ENCODE results near the gene UBXN4. TPM values are rescaled to one million over a fixed set of nuclear protein-coding genes. Genes with fewer than 3 reads are reported as not detected.
"Not testable (repeated sequence)": the region's sequence is repeated elsewhere in the genome, so short reads cannot be mapped to it uniquely, and the experiment has no call there.

Gene UBXN4
- total RNA-seq, 1 donor from 2014 or later = 153 TPM

DNA sequence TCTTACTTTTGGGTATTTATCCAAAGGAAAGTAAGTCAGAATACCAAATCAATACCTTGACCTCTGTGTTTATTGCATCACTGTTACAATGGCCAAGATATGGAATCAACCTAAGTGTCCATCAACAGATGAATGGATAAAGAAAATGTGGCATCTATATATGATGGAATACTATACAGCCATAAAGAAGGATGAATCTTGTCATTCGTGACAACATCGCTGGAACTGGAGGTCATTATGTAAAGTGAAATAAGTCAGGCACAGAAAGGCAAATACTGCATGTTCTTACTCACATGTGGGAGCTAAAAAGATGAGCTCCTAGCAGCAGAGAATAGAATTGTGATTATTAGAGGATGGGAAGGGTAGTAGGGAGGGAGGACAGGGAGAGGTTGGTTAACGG is 60.7 kb downstream of the UBXN4 start:
- DNase-seq (ENCODE audit: low spot score) = no peak

DNA sequence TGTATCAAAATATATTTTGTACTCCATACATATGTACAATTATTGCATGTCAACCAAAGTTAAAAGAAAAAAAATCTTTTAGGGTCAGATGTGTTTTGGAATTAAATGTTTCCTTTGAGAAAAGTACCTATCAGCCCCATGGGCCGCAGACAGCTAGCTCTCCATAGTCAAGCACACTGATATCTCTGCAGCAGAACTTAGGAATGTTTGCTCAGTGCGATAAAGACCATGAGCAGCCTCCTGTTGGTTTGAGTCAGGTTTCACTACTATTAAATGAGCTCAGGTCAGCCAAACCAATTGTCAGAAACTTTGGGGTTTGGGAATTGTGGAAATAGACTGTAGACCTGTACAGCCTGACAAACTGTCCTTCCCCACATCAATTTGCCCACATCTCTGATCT is 61.6 kb downstream of the UBXN4 start:
- DNase-seq (ENCODE audit: low spot score) = no peak

DNA sequence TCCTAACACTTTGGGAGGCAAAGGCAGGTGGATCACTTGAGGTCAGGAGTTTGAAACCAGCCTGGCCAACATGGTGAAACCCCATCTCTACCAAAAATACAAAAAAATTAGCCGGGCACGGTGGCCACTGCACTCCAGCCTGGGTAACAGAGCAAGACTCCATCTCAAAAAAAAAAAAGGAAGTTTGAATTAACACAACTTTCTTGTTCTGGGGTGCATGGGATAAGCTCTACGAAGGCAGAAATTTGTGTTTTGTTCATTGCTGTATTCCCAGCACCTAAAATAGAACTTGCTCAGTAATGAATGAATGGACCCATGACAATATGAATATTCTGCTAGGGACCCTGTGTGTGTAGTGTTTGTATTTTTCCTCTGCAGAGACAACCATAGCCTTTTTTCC is 66.2 kb downstream of the UBXN4 start:
- DNase-seq (ENCODE audit: low spot score) = not testable (repeated sequence)

DNA sequence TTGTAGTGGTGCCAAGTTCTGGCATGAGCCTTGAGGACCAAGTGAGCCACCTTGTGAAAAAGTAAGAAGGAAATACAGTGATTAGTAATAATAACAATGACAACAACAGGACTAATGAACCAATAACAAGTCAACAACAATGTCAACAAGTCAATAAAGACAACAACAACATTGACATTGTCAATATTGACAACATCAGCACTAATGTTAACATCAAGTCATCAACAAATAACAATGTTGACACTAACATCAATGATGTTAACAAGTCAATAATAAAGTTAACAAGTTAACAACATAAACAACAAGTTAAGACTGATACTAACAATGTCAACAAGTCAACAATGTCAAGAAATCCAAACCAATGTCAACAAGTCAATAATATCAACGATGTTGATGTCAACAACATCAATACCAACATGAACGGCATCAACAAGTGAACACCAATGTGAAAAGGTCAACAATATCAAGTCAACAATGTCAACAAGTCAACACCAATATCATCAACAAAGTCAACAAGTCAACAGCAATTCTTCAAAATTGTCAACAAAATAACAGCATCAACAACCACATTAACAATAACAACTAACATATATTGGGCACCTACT is 71.4 kb downstream of the UBXN4 start:
- DNase-seq (ENCODE audit: low spot score) = no peak

DNA sequence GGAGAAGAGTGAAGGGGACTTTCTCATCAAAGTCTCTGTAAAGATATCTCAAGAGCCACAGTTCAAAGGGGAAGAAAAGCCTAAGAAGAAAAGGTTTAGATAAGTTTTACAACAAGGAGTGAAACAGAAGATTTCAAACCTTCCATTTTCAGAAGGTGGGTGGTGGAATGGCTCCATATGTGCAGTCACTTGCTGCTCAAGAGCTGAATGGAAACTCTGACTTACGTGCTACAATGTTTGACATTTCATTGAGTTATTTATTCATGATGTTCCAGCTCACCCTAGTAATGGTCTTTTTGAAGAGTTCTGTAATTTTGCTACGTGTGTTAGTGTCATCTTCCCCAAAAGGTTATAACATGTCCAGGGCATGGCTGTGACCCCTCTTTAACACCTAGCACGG is 73.6 kb downstream of the UBXN4 start:
- DNase-seq (ENCODE audit: low spot score) = no peak

DNA sequence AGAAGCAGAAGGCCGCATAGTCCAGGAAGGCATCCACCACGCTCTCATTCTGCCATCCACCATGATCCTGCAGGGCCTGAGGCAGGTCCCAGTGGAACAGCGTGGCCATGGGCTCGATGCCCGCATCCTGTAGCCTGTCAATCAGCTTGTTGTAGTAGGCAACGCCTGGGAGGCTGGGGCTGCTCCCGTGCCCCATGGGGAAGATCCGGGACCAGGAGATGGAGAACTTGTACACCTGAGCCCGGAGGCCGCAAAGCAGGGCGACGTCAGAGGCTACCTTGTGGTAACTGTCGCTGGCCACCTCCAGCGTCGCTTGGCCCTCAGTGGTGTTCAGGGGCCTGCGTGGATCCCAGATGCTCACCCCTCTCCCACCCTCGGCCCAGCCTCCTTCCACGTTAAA is 75.8 kb downstream of the UBXN4 start:
- DNase-seq (ENCODE audit: low spot score) = no peak

DNA sequence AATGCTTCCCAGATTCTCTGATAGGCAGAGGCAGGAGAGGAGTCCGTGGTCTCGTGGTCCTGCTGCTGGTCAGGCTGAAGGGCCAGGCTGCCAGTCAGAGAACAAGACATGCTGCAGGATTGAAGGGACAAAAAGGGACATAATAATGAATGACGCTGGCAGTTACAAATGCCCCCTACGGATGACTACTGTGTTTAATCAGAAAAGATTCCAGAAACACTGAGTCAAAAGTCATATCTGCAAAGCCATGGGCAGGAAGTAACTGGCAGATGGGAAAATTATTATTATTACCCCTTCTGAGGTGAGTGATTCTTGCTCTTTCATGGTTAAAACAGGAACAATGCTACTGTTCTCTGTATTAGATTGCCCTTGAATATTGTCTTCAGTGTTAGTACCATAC is 76.3 kb downstream of the UBXN4 start:
- DNase-seq (ENCODE audit: low spot score) = no peak

DNA sequence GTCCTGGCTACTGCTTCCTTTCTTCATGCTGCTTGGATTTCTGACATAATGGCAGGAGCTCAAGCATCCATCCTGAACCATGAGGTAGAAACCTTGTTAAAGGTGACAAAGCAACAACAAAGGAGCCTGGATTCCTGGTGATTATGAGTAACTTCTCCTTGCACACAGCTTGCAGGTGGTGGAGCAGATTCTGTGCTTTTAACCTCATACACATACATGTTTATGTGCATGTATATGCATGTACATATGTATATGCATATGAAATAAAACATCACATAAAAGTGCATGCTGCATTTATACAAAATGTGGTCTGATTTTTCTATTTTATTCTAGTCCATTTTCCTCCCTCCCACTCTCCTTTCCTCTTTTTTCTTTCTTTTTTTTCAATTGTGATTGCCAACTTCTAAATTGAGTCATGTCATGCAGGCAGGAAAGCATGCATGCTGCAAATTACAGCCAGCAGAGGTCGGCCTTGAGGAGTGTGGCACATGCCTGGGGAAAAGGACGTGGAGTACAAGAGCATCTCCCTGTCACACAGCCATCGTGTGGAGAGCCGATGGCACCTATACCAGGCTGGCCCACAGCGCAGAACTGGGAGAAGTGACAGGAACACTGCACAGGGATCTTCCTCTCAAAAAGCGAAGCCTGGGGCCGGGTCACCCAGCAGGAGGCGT is 77.4 kb downstream of the UBXN4 start:
- no peak for DNase-seq (ENCODE audit: low spot score)

DNA sequence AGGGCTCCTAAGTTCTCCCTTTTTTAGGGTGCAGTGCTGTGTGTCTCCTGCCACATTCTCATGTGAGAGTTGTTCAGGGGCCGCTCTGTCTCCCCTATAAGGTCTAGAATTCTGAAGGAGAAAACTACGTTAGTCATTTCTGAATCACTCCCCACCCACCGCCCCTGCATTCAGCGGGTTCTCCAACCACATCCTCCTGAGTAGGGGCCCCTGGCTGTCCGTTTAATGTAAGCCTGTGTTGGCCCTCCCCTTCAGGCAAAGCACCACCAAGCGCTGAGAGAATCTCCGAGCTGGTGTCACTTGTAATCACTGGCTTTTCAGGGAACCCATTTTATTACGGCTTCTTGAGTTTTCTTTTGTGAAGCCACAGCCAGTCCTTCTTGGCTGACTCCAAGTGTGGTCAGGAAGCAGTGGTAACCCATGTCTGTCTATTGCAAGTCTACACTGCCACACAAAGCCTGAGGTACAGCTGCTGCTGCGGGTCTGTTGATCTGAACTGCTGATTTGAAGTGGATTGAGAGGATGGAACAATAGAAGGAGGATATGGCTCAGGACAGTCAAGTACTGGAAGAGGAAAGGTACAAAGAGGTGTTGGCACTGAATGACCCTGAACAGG is 78.5 kb downstream of the UBXN4 start:
- DNase-seq (ENCODE audit: low spot score) = no peak

DNA sequence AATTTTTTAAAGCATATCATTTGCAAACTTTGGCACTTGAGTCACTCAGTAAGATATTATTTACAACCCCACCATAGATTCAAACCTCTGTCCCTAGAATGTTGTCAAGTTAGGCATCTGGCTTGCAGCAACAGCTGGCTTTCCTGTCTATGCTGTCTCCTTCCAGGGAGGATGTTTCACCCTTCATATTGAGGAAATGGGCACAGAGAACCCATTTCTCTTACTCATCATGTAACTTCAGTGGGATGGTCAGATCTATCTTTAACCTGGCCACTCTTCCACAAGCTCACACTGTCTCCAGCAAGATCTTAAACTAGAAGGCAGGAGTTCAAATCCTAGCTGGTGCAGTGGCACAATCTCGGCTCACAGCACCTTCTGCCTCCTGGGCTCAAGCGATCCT is 79.5 kb downstream of the UBXN4 start:
- no peak for DNase-seq (ENCODE audit: low spot score)

DNA sequence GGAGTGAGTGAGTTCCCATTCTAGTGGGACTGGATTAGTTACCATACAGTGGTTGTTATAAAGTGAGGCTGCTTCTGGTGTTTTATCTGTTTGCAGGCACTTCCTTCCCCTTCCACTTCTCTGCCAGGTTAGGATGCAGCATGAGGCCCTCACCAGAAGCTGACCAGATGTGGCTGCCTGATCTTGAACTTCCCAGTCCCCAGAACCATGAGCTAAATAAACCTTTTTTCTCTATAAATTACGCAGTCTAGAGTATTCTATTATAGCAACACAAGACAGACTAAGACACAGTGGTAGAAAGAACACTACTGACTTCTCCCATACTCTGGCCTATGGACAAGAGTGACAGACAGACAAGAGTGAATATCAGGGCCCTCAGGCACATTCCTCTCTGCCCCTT is 81.2 kb downstream of the UBXN4 start:
- DNase-seq (ENCODE audit: low spot score) = no peak

DNA sequence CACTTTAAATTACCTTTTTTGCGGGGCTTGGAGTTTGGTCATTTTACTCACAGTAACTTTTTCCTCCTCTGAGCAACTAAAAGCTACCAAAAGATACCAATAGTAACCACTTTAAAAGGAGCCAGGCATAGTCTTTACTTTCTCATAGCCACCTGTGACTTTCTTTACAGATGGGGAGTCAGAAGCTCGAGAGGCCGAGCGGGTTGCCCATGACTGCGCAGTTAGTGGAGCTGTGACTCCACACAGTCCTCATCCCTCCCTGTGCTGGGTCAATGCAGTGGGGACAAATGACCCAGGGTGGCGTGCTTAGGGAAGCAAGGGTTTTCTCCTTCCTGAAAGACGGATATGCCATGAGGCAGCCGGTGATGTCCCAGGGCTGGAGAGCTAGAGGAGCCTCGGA is 83.5 kb downstream of the UBXN4 start:
- no peak for DNase-seq (ENCODE audit: low spot score)

DNA sequence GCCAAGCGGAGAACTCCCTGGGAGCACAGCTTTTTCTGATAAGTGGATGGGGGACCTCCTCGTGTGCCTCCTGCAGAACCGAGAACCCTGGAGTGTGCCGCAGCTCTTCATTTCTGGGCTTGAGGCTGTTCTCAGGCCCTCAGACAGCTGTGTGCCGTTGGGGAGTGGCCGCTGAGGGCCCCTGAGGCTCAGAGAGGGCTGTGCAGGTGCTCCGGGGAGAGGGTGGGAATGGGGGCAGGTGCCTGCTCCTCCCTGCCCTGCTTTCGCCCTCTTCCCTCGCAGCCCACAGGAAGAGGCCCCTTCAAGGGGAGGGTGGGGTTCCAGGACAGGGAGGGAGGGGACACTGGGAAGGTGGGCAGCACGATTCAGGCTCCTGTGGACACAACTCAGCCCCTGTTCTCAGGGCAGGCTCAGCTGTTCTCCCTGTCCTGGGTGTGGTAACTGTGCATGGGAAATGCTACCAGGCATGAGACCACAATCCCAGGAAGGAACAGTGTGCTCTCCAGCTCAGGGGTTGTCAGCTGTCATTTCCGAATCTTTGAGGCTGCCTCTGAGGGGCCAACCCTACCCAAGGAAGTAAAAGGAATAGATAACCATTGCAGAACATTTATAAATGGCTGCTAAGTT is 84.0 kb downstream of the UBXN4 start:
- no peak for DNase-seq (ENCODE audit: low spot score)

DNA sequence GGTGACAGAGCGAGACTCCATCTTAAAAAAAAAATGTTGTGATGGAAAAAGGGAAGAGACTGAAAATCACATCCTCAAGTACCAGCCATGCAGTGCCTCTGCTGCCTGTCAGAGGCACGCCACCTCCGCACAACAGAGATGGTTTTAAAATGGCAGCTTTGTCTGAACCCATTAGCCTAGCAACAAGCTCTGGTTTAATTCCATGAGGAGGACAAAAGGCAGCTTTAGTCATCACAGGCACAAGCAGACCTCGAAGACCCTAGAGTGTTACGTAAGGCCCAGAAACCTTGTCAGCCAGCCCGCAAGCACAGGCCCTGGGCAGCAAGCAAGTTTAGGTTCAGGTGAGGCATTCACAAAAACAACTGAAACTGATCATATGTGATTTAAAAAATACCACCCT is 84.9 kb downstream of the UBXN4 start:
- DNase-seq (ENCODE audit: low spot score) = no peak

DNA sequence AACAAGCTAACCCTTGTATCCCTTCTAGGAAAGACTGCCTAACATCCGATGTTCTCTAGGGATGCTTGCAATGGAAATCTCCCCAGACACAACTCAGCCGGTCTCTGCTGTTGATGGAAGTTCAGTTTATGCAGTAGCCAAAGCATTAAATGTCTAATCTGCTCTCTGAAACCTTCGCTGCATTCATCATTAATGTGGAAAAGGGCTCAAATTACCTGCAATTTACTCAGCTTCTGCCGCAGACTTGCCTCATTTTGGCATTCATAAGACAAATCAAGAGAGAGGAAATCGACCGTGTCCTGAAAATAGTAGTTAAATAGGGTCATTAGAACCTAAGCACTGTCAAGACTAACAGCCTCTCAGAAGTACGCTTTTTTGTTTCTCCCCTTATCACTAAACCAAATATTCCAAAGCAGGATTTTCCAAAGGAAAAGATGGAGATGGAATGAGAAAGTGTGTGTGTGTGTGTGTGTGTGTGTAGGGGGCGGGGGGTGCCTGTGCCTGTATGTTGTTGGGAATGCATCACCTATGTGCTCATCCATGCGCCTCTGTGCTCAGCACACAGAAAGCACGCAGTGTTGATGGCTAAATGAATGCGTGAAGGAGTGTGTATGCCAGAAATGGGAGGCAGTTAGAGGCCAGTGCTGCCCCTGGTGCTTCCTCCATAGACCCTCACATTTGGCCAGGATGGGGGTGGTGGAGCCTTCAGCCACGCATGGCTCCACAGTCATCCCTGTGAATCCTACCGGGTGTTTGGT is 87.9 kb downstream of the UBXN4 start:
- no peak for DNase-seq (ENCODE audit: low spot score)

DNA sequence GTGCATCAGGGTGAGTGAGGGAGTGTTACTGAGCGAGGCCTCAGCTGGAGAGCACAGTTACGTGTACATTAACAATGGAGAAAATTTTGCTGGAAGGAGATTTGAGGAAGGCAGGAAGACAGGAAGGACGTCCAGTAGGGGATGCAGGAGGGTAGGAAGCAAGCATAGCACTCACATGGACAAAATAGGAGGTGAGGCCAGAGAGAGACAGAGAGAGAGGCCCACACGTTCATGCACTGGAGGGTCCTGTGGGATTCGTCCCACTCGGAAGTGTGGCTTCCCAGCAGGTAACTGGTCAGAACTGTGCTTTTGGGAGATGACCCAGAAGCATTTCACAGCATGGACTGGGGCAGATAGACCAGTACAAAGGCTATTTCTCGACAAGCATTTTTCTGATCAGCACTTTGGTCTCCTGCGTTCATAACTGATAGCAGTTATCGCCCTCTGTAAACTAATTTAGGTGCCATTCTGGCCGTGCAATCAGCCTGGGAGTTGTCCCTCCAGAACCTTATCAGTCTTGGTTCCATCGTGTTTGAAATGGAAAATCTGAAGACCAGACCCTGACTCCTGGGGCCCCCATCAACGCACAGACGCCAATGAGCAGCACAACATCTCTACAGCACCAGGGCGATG is 89.6 kb downstream of the UBXN4 start:
- no peak for DNase-seq (ENCODE audit: low spot score)

DNA sequence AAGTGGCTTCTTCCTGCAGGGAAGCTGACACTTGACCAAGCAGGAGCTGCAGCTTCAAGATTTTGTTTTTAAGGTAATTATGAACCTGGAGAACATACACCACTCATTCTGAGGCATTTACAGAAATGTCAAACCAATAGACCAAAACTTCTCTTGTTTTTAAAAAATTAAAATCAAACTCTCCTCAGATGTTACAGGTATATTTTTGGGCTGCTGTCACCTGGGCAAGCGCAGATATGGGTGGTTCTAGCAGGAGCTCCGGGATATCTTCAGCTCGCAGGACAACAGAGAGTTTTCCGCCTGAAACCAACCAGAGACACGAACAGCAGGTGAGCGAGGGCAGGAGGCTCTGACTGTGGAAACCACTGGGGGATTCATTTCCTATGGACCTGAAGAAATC is 91.2 kb downstream of the UBXN4 start:
- DNase-seq (ENCODE audit: low spot score) = no peak
